ENCODE data around the gene MAPK8IP3.
A peak's percentile ranks its signal among the peaks of the same experiment; 100 is the strongest.
"Not testable (repeated sequence)": the region's sequence is repeated elsewhere in the genome, so short reads cannot be mapped to it uniquely, and the experiment has no call there.

The MAPK8IP3 gene

DNA sequence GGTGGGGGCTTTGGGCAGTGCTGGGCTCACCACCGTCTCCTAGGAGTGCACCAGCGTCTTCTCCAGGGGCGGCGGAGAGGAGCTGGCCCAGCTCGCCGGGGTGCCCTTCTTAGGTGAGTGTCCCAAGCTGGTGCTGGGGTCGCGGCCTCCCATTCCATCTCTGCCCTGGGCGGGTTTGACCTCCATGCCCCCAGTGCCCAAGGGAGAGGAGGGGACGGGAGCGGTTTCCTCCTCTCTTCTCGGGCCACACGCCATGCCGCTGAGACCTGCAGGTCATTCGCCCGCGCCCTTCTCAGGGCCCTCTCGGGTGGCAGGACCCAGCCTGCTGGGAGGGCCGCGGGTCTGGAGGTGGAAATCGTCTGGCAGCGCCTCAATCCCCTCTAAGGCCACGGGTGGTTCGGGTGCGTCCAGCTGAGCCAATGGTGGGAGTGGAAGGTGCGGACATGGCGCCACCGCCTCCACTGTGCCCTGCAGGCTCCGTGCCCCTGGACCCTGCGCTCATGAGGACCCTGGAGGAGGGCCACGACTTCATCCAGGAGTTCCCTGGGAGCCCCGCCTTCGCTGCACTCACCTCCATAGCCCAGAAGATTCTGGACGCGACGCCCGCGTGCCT is 82.2 kb downstream of the MAPK8IP3 start:
- DNase-seq, result no peak

DNA sequence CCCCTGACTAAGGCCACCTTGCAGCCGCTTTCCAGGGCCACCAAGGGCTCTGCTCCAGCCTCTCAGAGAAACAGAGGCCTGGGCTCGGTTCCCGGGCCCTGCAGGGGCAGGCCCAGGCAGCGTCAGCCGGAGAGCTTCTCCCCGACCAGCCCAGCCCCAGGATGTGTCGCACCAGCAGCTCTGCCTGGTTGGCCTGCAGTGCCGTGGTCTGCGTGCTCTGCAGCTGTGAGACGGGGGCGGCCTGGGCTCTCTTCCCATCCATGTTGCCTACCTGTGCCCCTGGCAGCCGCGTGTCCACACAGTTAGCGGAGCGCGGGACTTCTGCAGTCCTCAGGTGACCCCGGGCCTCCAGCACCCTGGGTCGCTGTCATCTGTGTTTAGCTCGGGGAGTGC is 82.7 kb downstream of the MAPK8IP3 start:
- DNase-seq, result no peak

DNA sequence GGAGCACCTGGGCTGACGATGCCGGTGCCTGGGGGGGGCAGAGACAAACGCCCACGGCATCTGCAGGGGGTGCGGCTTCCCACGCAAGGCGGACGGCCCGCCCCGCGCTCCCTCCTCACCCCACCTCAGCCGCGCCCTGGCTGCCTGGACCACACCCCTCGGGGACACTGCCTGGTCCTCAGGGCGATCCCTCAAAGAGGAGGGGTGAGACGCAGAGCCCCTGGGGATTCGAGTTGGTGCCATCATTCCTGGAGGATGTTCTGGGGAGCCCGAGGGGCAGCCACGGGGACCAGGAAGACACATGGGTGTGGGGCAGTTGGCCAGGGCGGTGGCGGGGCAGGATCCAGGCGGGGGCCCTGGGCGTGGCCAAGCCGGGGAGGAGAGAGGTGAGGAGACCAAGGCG is 83.6 kb downstream of the MAPK8IP3 start:
- no peak for DNase-seq

DNA sequence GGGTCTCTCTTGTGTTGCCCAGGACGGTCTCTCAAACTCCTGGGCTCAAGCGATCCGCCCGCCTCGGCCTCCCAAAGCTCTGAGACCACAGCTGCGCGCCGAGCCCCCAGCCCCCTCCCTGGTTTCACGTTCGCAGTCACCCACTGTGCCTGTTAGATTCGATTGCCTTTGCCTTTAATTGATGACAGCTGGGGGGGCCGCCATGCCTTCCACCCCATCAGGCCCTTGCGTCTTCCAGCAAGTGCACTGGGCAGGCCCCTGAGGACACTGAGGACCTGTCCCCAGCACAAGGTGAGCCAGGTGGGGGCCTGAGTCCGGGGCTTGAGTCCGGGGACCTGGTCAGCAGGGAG is 84.2 kb downstream of the MAPK8IP3 start:
- no peak for DNase-seq

DNA sequence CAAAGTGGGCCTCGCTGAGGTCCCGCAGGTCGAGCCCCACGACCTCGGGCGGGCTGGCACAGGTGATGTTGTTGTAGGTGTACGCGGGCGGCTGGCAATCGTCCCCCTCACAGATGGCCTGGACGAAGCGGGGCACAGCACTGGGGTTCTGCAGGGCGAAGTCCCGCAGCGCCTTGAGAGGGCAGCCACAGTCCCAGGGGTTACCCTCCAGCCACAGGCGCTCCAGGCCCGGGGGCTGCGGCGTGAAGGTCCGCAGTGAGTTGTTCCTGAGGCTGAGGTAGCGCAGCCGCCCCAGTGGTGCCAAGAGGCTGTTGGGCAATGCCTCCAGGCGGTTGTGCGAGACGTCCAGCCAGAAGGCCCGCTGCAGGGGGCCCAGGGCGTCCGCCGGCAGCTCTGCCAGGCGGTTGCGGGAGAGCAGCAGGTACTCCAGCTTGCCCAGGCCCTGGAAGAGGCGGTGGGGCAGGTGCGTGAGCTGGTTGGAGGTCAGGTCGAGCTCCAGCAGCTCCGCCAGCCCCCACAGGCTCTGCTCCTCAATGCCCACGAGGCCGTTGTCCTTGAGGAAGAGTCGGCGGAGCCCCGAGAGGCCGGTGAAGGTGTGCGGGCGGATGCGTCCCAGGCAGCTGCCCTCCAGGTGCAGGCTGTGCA is 84.7 kb downstream of the MAPK8IP3 start:
- DNase-seq, result no peak

DNA sequence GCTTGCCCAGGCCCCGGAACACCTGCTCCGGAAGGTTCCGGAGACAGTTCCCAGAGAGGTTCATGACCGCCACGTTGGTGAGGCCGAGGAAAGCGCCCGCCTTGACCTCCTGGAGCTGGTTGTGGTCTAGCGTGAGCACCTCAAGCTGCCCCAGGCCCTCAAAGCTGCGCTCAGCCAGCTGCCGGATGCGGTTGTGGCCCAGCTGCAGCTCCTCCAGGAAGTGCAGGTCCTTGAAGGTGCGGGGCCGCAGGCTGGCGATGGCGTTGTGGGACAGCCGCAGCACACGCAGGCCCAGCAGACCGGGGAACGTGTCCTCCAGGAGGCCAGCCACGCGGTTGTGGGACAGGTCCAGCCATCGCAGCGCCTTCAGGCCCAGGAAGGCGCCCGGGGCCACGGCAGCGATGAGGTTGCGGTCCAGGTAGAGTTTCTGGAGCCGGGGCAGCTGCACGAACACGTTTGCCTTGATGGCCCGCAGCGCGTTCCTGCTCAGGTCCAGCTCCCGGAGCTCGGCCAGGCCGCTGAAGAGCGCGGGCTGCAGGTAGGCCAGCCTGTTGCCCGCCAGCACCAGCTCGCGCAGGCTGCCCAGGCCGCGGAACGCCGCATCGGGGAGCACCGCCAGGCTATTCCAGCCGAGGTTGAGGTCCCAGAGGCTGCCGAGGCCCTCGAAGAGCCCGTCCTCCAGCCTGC is 85.4 kb downstream of the MAPK8IP3 start:
- DNase-seq, result no peak

DNA sequence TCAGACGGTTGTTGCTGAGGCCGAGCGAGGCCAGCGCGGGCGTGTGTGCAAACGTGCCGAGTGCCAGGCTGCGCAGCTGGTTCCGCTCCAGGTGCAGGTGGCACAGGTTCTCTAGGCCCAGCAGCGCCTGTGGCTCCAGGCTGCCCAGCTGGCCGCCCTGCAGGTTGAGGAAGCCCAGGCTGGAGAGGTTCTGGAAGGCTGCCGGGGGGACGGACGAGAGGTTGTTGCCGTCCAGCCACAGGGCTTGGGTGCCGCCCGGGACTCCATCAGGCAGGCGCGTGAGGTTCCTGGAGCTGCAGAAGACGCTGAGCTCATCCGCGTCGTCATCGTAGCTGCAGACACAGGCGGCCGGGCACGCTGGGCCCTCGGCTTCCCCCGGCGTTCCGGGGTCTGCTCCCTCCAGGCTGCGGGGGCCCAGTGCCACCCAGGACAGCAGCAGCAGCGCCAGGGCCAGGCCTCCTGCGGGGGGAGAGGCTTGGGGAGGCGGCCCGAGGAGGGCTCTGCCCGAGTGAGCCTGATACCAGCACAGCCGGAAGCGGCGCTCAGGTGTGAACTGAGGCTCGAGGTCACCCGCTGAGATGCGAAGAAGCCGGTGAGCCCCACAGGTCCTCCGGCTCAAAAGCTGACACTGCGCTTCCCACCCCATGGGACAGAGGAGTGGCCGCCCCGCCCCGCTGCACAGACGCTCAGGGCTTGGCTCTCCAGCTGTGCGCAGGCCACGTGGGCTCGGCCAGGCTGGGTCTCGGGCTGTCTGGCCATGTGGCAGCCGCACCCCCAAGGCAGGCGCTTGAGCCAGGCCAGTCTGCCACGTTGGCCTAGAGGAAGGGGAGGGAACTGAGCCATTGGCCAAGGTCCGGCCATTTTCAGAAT is 86.2 kb downstream of the MAPK8IP3 start:
- no peak for DNase-seq

DNA sequence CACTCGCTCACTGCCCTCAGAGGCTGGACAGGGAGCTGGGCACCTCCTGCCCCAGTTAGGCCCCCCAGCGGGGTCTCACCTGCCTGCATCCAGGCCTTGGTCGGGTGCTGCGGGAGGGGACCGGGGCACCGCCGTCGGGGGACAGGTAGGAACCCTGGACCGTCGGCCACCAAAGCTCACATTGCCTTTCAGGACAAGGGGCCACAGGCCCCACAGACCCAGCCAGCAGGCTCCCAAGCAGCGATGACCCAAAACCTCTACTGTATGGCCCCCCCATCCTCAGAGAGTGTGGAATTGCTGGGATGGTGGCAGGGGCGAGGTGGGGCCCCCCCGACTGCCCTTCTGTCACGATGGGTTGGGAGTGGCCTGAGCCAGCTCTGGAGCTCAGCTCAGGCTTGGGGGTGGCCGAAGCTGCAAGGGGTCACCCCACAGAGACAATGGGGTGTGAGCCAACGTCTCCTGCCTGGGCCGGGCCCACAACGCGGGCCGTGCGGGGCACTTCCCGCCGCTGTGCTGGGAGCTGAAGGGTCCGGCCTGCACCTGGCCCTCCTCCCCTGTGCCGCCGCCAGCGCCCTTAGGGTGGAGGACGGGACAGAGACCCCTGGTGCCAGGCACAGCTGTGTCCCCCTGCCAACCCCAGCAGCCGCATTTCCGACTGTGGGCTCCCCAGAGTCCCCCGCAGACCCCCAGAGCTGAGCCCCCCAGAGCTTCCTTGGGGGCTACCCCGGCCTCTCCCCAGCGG is 87.0 kb downstream of the MAPK8IP3 start:
- no peak for DNase-seq

DNA sequence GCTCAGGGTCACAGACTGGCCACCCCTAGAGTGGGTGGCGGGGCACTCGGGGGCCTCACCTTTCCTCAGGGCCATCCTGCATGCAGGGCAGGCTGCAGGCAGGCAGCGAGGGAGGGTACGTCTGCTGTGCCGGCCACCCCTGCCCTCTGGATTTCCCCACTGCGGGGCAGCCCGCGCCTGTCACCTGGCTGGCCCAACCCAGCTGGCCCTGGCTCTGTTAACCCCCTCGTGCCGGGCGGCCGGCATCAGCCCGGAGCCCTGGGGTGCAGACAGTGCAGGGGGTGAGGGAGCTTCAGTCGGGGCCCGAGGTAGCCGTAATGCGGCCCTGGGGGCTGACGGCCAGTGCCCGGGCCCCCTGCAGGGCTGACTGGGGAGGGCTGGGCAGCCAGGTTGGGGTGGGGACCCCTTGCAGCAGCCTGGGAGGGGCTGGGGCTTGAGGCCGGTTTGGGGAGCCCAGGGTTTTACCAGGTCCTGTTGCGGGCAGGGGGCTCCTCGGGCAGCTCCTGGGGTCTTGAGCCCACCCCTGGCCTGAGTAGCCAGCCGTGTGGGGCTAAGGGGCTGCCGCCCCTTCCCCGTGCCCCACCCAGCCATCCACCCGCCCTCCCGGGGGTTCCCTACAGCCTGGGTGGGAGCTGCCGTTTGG is 87.7 kb downstream of the MAPK8IP3 start, which contains the start of gene IGFALS:
Gene IGFALS (minus strand): TSS at position 128 of the 643 bp plus-strand sequence. CDS start 53 bp downstream, at position 75.
- DNase-seq, result no peak

DNA sequence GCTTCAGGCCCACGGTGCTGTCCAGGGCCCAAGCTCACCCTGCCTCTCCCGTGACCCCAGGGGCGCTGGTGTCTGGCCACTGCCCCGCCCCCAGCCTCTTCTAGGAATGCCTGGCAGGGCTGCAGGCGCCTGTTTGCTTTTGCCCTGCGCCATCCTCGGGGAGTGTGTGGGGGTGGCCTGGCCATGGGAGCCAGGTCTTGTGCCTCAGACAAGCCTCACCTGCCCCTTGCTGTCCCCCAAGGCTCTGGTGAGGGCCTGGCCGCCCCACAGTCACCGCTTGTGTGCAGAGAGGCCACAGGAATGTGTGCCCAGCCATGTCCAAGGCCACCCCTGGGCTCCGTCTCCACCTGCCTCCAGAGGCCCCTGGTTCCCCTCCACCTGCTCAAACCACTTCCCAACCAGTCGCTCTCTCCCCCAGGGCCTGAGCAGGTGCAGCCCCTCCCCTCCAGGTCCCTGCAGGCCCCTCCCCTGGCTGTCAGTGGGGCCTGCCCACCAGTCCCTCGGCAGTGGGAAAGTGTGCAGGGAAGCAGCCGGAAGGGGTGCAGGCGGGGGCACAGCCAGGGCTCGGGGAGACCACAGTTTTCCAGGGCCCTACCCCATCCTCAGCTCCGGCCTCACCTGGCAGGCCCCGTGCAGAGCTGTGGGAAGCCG is 88.4 kb downstream of the MAPK8IP3 start:
- DNase-seq, result no peak

DNA sequence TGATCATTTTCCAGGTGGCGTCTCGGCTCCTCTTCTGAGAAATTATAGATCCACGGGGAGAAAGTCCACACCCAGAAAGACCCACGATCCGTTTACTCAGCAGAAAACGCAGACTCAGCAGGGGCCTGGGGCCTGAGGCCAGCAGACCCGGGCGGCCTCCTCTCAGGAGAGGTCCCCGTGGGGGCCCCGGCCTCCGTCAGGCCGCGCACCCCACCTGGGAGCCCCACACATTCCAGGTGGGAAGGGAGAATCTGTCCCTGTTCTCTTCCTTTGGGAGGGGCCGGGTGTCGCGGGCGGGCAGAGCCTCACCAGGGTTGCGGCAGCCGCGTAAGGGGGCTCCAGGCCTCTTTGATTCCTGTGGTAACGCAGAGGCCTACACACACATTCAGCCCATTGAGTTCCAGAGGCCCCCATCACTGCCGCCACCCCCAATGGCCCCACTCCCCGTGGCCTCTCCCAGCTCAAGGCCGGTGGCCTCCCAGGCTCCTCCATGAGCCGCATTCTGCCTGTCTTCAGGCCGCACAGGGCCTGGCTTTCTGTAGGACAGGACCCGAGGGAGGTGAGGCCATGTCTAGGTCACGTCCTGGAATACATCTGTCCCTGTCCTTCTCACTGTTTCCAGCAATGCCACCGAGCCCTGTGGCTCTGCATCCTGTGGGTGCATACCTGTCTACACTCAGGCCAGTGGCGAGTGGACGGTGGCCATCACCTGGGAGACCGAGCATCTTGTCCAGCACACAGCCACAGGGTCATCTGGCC is 89.1 kb downstream of the MAPK8IP3 start:
- no peak for DNase-seq

DNA sequence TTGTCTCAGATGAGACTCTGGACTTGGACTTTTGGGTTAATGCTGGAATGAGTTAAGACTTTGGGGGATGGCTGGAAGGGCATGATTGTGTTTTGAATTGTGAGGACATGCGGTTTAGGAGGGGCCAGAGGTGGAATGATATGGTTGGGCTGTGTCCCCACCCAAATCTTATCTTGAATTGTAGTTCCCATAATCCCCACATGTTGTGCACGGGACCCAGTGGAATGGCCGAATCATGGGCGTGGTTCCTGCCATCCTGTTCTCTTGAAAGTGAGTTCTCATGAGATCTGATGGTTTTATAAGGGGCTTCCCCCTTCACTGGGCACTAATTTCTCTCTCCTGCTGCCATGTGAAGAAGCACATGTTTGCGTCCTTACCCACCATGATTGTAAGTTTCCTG is 93.3 kb downstream of the MAPK8IP3 start:
- not testable (repeated sequence) for DNase-seq

DNA sequence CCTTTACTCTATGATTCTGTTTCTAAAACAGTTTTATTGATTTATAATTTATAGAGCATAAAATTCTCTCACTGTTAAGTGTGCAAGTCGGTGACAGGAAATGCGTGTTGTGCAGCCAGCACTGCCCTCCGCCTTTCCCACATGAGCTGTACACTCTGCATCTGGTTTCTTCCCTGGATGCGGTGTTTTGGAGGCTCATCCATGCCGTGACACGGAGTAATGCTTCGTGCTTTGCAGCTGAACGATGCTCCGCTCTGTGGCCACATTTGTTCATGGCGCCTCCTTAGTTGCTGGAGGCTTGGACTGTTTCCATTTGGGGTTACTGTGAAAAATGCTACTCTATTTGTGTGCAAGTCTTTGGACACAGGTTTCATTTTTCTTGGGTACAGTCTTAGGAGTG is 94.7 kb downstream of the MAPK8IP3 start:
- no peak for DNase-seq

DNA sequence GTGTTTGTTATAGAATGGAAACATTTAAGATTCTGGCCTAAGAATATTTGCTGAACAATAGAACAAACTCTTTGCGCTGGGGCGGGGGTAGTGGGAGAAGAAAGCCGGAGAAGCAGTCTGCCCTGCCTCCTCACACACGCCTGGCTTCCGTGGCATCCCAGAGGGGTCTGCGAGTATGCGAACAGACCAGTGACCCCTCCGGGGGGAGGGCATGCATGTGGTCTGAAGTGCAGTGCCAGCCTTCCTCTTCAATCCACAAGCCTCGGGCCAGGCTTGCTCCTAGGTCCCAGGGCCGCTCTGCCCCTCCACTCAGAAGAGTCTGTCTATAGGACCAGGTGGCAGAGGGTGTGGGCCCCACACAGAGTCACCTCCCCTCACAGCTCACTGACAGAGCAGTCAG is 101.6 kb downstream of the MAPK8IP3 start:
- DNase-seq, result no peak

DNA sequence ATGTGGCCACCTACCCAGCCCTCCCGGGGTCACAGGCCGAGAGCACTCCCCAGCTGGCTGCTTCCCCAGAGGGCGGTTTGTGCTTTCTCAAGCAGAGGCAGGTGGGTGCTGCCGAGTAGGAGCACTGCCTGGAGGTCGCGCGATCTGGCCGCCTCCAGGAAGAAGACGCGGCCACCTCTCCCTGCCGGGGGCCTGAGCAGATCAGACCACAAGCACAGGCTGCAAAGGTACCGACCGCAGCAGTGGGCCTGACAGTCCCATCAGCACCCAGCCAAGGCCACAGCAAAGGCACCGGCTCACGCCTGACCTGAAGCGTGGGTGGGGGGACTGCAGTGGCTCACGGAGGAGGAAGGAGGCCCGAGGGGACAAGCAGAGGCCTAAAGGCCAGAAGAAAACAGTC is 102.7 kb downstream of the MAPK8IP3 start:
- no peak for DNase-seq

DNA sequence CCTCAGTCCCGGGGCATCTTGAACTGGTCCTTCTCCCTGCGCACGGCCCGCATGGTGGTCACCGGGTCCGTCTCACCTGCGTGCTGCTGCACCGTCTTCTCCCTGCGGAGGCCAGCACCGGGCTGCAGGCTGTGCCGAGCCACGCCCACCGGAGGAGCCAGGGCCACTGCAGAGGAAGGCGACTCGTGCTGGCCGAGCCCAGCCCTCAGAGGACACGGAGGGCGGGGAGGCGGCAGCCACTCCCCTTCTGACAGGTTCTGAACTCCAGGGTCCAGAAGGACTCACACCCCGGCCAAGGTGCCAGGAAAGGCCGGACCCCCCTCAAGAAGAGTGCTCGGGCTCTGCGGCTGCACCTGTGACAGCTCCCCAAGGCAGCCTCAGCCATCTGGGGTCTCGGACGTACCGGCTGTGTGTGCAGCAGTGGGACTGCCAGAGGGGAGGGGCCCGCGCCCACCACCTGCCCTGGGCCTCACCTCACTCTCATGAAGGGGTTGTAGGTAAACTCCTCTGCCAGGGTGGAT is 103.3 kb downstream of the MAPK8IP3 start:
- DNase-seq, result no peak

DNA sequence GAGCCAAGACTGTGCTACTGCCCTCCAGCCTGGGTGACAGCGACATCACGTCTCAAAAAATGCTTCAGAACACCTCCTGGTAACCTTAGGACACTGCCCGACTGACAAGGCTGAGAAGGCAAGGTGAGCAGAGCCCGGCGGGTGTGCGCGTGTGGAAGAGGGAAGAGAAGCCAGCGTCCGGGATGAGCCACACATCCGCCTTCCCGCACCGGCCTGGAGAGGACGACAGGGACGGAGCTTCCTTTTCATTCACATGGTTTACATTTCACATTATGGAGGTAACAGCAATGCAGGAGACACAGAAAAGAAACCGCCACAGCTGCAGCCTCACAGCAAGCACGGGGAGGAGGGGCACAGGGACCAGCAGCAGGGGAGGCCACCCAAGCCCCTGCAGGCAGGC is 104.1 kb downstream of the MAPK8IP3 start:
- no peak for DNase-seq

DNA sequence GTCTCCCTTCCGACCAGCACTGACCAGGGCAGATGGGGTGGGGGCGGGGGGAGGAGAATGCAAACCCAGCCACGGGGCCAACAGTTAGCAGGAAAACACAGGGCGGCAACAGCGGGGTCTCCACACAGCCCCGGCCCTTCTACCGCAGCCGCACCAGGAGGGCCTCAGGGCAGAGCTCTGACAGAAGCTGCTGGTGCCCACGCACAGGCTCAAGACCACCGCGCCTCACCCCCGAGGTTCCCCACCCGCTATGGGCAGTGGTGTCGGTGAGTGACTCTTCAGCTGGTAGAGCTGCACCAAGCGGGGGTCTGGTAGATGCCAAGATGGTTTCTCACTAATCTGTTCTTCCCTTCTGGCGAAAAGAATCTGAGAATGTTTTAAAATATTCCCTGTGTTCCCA is 104.5 kb downstream of the MAPK8IP3 start:
- DNase-seq, result no peak

DNA sequence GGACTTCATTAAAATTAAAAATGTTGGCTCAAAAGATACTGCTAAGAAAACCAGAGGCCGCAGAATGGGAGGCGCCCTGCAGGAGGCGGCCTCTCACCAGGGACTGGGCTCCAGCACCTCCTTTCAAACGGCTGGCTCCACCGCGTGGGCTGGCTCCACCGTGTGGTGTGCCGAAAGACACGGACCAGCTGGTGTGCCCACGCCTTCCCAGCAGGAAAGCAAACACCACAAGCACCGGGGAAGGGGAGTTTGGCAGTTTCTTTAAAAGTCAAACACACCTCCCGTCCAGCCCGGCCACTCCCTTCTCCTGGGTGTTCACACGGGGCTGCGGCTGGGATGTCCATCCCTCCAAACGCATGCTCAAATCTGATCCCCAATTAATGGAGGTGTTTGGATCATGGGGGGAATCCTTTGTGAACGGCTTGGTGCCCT is 106.8 kb downstream of the MAPK8IP3 start:
- DNase-seq, result peak; percentile 50

DNA sequence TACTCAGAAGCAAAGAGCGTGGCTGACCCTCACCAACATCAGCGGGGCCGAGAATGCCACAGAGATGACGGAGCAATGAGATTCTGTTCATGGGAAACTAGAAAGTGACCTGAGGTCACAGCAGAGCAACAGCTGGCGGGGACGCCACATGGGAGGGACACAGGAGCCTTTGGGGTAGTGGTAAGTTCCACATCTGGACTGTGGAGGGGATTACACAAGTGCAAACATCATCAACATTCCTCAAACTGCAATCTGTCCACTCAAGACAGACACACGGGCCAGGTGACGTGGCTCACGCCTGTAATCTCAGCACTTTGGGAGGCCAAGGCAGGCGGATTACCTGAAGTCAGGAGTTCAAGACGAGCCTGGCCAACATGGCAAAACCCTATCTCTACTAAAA is 109.5 kb downstream of the MAPK8IP3 start:
- DNase-seq, result no peak

Measured in activated CD4-positive, alpha-beta T cell treated with anti-CD3 and anti-CD28 coated beads, Interleukin-2, Interleukin-6, amounts not matched to agents 100 ng/mL and 50 ng/mL, durations not matched to agents 16 hours and 8 hours (primary cell).